ENCODE results near the gene ANXA3. TPM values are rescaled to one million over a fixed set of nuclear protein-coding genes. Genes with fewer than 3 reads are reported as not detected.

The ANXA3 gene
- total RNA-seq, 4 donors from 2014 or later, result 29.7 to 170 (median 95.7) TPM

DNA sequence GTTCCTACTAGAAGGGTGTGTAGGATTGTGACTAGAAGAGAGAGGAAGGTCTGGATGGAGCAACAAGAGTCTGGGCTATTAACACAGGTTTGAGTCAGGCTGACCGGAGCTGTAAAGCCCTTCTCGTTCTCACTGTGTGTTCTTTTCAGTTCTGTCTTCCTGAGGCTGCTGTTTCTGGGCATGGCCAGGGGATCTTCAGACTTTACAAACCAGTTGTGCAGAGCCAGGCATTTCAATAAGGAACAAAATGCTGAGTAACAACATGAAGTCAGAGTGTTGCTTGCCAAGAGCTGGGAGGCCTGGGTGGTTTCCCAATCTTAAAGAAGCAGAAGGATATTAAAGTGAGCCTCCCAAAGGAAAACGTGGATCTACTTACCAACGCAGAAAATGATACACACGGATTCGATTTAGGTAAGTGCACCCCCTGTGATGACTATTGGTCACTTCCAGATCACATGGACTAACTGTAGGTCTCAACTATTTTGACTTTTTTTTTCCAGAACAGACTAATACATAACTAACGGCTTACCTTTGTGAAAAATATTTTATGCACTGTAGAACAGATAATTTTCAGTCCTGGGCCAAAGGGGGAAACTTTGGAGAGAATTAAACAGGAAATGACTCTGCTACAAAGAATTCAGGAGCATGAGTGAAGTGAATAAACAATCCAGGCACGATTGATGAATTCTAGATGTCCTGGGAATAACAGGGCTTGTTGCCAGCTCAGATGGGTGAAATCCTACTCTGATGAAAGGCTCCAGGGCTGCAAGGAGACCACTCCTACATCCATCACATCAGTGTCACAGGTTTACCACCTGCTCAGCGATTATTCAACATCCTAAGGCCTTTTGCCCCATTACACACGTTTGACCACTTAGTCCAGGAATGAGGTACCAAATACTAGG lies 94.5 kb downstream of the ANXA3 start:
- Histone ChIP-seq H3K4me3 (peak overlapping the region in 2 of 4 donors; percentile 6 to 20), H3K27me3 (no peaks in the 10 kb centered on the region), H3K27ac (peak overlapping the region; percentile 74 to 92 (median 82)), H3K9me3 (no peaks in the 10 kb centered on the region), H3K4me1 (peaks cover 0 to 57% (median 17%) of the 10 kb centered on the region in 4 donors), H3K36me3 (no peaks in the 10 kb centered on the region)
- WGBS, 2 donors, result 20 to 22% methylated on average over 10 of the region's 10 CpGs
- TF ChIP-seq POLR2A (IDR thresholded peaks at IDR 0.05) (no peak), EP300 (IDR thresholded peaks at IDR 0.05) (peak in 1 of 2 donors; percentile 90)
- TF ChIP-seq, protein P1, sequence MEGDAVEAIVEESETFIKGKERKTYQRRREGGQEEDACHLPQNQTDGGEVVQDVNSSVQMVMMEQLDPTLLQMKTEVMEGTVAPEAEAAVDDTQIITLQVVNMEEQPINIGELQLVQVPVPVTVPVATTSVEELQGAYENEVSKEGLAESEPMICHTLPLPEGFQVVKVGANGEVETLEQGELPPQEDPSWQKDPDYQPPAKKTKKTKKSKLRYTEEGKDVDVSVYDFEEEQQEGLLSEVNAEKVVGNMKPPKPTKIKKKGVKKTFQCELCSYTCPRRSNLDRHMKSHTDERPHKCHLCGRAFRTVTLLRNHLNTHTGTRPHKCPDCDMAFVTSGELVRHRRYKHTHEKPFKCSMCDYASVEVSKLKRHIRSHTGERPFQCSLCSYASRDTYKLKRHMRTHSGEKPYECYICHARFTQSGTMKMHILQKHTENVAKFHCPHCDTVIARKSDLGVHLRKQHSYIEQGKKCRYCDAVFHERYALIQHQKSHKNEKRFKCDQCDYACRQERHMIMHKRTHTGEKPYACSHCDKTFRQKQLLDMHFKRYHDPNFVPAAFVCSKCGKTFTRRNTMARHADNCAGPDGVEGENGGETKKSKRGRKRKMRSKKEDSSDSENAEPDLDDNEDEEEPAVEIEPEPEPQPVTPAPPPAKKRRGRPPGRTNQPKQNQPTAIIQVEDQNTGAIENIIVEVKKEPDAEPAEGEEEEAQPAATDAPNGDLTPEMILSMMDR (IDR thresholded peaks at IDR 0.05), result no peak
- peak; percentile 62 to 82 for DNase-seq (ENCODE audit: low spot score in 2 of 2)

DNA sequence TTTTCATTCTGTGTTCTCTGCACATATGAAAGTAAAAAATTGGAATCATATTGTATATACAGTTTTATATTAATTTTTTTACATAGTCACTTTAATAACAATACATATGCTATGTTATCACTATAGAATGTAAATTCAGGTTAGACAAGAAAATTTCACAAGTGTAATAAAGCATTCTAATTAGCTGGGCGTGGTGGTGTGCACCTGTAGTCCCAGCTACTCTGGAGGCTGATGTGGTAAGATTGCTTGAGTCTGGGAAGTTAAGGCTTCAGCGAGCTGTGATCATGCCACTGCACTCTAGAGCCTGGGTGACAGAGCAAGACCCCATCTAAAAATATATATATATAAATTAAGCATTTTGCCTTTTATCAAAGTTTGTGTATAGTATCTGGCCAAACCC lies 95.7 kb downstream of the ANXA3 start:
- WGBS, 2 donors, result 92 to 94% methylated on average over 2 of the region's 2 CpGs
- peak overlapping the region in 2 of 4 donors; percentile 42 to 89 for H3K27ac ChIP-seq
- peaks cover 0 to 65% (median 21%) of the 10 kb centered on the region in 4 donors for H3K4me1 ChIP-seq
- DNase-seq (ENCODE audit: low spot score in 2 of 2), result no peak
- no peaks in the 10 kb centered on the region for H3K27me3 ChIP-seq
- TF ChIP-seq, protein P1 (IDR thresholded peaks at IDR 0.05), result no peak
- no peak for TF ChIP-seq EP300 (IDR thresholded peaks at IDR 0.05)
- no peak for TF ChIP-seq POLR2A (IDR thresholded peaks at IDR 0.05)
- H3K9me3 ChIP-seq, result no peaks in the 10 kb centered on the region
- no peak overlapping the region for H3K4me3 ChIP-seq
- H3K36me3 ChIP-seq, result no peaks in the 10 kb centered on the region

DNA sequence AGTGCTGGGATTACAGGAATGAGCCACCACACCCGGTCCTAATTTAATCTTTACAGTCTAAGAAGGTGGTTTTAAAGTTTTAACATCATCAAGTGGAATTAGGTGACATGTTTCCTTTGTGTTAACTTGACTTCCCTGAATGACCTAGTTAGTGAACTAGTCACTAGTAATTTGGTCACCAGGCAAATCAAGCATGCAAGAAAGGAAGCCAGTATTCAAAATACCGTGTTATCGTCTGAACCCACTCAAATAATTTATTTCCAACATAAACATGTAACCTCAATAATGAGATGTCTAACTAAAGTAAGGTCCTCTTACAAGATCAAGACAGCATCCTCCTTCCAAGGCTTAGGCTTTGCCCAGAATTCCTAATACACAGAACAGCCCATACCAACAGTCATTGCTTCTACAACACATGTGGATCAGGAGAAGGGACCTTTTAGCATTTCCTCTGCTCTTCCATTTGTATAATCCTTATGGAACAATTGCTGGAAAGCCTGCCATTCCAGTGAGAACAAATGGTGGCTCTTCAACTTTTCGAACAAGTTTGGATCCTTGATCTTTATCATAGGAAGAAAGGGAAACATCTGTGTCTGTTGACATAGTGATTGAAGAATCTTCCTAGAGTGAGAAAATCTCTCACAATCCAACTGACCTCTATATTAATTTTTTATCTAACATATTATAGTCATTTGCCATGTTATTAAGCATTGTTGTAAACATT lies 97.2 kb downstream of the ANXA3 start:
- no peak overlapping the region for H3K27ac ChIP-seq
- H3K27me3 ChIP-seq, result no peaks in the 10 kb centered on the region
- 88 to 91% methylated on average over 4 of the region's 4 CpGs for WGBS, 2 donors
- H3K36me3 ChIP-seq, result no peaks in the 10 kb centered on the region
- DNase-seq (ENCODE audit: low spot score in 2 of 2), result no peak
- peaks cover 0 to 67% (median 23%) of the 10 kb centered on the region in 4 donors for H3K4me1 ChIP-seq
- TF ChIP-seq, protein P1 (IDR thresholded peaks at IDR 0.05), result no peak
- no peak for TF ChIP-seq EP300 (IDR thresholded peaks at IDR 0.05)
- no peak for TF ChIP-seq POLR2A (IDR thresholded peaks at IDR 0.05)
- H3K4me3 ChIP-seq, result no peak overlapping the region
- H3K9me3 ChIP-seq, result no peaks in the 10 kb centered on the region

DNA sequence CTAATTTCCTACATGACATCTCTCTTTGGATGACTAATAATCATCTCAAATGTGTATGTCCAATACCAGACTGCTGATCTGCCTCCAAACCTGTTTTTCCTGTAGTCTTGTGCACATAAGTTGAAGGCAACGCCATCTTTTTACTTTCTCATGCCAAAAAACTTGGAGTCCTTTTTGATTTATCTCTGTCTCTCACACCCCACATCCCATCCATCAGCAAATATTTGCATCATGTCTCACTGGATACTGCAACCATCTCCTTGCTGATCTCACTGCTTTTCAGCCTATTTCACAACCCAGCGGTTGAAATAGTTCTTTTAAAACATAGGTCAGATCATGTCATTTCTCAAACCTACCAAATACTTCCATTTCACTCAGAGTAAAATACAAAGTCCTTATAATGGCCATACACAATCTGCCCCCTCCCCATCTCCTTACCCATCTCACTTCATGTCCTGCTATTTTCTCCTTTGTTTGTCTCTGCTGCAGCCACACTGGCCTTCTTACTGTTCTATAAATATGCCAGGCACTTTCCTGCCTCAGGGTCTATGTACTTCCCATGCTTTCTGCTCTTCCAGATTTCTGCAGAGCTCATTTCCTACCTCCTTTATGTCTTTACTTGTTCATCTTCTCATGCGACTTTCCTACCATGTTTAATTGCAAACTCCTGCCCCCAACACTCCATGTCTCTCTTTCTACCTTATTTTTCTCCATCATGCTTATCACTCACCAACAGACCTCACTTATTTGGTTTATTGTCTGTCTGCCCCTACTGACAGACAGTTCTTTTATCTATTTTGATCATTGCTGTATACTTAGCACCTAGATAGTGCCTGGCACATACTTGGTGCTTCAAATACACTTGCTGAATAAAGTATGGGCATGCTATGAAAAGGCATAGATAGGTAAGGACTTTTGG lies 98.8 kb downstream of the ANXA3 start:
- Histone ChIP-seq H3K4me3 (no peak overlapping the region), H3K27me3 (no peaks in the 10 kb centered on the region), H3K4me1 (peaks cover 0 to 66% (median 24%) of the 10 kb centered on the region in 4 donors), H3K27ac (peak overlapping the region in 2 of 4 donors; percentile 9 to 13), H3K9me3 (no peaks in the 10 kb centered on the region), H3K36me3 (no peaks in the 10 kb centered on the region)
- WGBS, 2 donors, result 82 to 85% methylated on average over 3 of the region's 3 CpGs
- TF ChIP-seq, protein P1 (IDR thresholded peaks at IDR 0.05), result no peak
- TF ChIP-seq EP300 (IDR thresholded peaks at IDR 0.05), result peak in 1 of 2 donors; percentile 32
- DNase-seq (ENCODE audit: low spot score in 2 of 2), result no peak

Data from tibial nerve (tissue), 4 donors.